H4 (cell line): ENCODE data around the gene PLSCR4. TPM values are rescaled to one million over a fixed set of nuclear protein-coding genes. Genes with fewer than 3 reads are reported as not detected.
"Not testable (repeated sequence)": the region's sequence is repeated elsewhere in the genome, so short reads cannot be mapped to it uniquely, and the experiment has no call there.

Experiments
- DNase-seq: peaks from one replicate; pipeline ENCODE4 v3.0.0-alpha.2; 2015; ENCODE audit warnings: low spot score
- total RNA-seq: library from RNA; depleted of rRNA; stranded (reverse); fragments of >200 nt; shearing (Covaris generic); gene quantifications from 2 replicates; pipeline ENCODE4 v1.2.3, GENCODE V29; 2014

PLSCR4 gene
- total RNA-seq, 1 experiment from 2014 or later, result 19.5 TPM

DNA sequence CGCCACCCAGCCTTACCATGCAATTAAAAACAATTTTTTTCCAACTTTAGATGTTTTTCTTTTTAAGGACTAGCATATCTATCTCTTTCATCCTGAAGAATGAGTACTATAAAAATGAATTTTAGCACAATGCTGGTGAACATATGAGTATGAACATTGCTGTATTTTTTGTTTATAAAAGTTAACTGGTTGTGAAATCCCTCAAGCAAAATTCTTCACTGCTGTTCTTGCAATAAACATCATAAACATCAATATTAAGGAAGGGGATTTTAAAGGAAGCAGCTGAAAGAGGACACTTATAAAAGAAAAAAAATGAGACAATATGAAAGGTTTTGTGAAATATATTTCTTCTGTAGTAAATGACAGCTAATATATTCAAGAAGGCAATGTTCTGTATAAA, 3.0 kb downstream of the PLSCR4 start:
- no peak for DNase-seq

DNA sequence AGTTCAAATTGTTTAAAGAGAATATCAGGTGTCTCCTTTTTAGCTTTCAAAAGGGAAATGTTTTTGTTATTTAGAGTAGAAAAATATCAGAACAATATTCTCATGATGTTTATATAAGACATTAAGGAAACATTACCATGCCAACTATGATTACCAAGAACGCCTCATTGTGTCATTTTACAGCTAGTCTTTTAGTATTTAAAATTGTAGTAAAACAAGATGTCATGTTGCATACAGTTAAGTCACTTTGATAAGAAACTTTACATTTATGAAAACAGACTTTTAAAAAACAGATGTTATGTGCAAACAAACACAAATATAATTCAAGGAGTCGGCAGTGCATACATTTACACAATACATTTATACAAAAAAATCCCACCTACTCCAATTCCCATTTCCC, 4.4 kb downstream of the PLSCR4 start:
- DNase-seq, result no peak

DNA sequence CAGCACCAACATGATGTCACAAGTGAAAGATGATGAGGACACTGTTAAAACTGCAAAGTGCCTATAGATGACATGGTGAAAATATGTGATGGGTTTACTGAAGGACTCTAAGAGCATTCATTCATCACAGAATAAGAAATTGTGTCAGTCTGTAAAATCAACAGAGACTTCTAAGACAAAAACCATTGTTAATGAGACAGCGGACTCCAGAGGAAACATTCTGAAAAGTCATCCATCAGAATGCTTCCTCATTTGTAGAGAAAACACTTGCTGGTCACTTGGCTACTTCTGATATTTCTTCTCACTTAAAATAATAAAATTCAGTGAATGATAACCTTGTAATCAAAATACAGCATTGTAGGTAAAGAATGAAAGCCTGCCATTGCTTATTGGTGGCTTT, 7.3 kb downstream of the PLSCR4 start:
- DNase-seq, result no peak

- no peak for DNase-seq
These were observed 9.2 kb downstream of the PLSCR4 start for GRCh38 chr3:146241523-146242240.

- DNase-seq, result no peak
These were observed 17.4 kb downstream of the PLSCR4 start for GRCh38 chr3:146233487-146233886.

DNA sequence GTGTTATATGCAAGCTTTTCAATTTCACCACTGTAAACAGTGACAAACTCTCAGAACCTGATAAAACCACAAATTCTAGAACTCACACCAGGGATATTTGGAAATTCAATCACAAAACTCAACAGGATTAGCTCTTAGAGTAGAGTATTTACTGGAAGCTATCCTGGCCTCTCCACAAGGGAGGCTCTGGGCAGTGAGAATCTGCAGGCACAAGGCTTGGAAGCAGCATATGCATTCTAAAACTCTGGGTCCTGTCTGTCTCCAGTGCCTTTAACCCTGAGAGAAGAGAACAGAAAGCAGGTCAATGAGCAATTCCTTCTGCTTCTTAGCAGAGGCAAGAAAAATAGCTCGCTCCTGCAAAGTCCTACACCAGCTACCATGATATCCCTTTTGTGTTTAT, 23.4 kb downstream of the PLSCR4 start:
- DNase-seq, result no peak

- DNase-seq, result no peak
These were observed 24.0 kb downstream of the PLSCR4 start for GRCh38 chr3:146226881-146227280.

DNA sequence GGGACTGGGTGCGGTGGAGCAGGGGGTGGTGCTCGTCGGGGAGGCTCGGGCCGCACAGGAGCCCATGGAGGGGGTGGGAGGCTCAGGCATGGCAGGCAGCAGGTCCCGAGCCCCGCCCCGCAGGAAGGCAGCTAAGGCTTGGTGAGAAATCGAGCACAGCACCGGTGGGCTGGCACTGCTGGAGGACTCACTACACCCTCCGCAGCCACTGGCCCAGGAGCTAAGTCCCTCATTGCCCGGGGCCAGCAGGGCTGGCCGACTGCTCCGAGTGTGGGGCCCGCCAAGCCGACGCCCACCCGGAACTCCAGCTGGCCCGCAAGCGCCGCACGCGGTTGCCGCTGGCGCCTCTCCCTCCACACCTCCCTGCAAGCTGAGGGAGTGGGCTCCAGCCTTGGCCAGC, 25.4 kb downstream of the PLSCR4 start:
- DNase-seq, result not testable (repeated sequence)

DNA sequence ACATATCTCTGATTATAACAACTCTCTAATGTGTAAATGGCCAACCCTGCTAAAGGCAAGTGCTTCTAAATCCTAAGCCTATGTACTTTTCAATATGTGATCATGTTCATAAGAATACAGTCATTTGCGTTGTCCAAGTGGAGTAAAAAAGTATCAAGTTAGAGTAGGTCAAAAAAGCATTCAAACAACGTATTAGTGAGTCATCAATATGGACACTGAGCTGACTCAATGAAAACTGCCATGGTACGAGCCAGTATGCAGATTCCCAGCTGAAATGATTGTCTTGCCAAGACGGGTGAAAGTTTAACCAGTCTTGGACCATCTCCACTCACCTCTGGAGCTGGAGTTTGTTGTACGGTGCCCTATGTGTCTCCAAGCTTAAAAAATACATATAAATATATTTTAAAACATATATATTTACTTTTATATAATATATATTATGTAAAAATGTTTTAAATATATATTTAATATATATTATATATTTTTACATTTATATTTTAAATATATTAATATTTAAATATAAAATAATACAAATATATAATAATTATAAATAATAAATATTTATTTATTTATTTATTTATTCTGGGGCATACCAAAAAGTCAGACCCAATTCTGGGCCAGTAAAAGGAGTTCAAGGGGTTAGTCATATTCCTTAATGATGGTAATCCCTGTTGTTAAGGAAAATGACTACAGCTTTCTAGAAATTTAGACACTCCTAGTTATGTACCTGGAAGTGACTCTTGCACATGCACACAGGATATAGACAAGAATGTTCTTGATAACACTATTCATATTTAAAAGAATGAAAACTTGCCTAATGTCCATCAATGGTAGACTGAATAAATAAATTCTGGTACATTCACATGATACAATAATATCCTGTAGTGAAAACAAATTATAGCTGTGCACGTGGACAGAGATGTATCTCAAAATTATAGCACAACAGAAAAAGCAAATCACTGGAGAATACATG, 27.2 kb downstream of the PLSCR4 start:
- no peak for DNase-seq

GRCh38 chr3:146222204-146223046, 28.5 kb downstream of the PLSCR4 start:
- peak; percentile 39 for DNase-seq

DNA sequence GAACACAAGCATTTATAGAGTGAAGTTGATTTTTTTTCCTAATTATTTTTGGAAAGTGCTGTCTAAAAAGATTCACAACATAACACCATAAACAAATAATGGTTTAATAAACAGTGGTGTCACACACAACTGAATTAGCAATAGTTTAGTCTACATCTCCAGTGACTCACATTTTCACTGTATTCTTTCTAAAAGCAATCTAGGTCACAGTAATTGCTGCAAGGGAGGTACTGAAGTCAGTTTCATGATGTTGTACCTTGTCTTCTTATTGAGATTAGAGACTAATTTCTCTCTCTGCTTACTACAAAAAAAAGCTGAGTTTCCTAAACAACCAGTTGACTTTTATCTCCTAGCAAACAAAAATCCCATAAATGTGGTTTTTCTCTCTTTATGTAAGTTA, 29.6 kb downstream of the PLSCR4 start:
- DNase-seq, result peak; percentile 64

DNA sequence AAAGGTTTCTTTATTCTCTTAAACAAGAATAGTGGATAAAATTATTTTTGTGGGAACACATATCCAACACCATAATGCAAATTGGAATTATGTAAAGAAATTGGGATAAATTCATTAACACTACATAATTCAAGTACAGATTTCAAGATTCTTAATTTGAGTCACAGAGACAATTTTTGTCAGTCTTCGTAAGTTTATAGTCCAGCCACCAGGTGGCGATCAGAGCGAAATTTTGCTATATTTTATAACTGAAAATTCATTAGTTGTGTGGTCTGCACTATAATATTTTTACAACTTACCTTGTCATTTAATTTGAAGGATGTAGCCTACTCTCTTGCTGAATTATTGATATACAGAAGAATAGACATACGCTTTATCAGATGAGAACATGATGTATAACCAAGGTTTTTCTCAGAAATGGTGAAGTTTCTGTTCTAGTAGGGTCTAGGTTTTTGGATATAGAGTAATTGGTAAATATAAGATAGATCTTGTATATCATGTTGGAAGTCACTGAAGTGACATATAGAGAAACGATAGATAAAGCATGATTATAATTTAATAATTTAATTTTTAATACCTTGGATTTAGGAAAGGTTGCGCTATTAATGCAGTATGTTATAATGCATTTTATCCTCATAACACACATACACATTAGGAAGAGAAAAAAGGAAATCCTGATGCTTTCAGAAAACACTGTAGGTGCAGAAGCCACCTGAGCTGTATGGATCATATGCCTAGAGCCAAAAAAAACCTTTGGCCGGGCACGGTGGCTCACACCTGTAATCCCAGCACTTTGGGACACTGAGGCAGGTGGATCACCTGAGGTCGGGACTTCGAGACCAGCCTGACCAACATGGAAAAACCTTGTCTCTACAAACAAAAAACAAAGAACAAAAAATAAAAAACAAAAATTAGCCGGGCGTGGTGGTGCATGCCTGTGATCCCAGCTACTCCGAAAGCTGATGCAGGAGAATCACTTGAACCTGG, 31.7 kb downstream of the PLSCR4 start:
- DNase-seq, result no peak

DNA sequence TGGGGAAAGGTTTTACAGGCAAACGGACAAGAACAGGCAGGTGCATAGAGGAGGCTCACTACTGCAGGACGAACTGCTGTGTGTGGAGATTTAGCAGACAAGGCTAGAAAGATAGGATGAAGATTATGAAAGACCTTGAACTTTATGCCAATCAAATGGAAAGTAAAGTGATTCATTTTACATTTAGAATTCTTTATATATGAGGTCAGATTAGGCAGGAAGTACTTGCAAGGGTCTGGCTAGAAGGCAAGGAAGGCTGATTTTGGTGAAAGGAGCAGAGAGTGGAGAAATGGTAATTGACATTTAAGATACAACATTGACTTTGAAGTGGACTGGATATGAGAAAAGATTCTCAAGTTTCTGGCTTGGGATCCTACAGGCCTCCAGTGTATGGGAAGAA, 33.6 kb downstream of the PLSCR4 start:
- no peak for DNase-seq

DNA sequence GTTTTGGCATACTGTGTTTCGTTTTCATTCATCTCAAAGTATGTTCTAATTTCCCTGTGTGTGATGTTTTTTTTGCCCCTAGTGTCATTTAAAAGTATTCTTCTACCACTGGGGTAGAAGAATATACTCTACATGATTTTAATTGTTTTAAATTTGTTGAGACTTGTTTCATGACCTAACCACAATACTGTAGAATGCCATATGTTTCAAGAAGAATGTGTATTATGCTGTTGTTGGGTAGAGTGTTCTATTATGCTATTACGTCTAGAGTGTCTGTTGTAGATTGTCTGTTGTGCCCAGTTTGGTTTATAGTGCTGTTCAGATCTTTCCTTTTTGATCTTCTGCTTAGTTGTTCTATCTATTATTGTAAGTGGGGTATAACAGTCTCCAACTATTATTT, 36.4 kb downstream of the PLSCR4 start:
- no peak for DNase-seq

- DNase-seq, result no peak
These were observed 41.5 kb downstream of the PLSCR4 start for GRCh38 chr3:146209371-146209770.

DNA sequence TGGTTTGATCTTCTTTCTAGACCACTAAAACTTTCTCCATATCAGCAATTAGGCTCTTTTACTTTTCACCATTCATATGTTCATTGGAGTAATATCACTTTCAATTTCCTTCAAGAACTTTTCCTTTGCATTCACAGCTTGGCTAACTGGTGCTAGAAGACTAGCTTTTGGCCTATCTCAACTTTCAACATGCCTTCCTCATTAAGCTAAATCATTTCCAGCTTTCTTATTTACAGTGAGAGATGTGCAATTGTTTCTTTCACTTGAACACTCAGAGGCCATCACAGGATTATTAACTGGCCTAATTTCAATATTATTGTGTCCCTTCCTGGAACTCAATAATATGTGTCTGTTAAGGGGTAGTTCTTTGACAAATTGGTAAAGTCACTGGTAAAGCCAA, 47.1 kb downstream of the PLSCR4 start:
- DNase-seq, result no peak

DNA sequence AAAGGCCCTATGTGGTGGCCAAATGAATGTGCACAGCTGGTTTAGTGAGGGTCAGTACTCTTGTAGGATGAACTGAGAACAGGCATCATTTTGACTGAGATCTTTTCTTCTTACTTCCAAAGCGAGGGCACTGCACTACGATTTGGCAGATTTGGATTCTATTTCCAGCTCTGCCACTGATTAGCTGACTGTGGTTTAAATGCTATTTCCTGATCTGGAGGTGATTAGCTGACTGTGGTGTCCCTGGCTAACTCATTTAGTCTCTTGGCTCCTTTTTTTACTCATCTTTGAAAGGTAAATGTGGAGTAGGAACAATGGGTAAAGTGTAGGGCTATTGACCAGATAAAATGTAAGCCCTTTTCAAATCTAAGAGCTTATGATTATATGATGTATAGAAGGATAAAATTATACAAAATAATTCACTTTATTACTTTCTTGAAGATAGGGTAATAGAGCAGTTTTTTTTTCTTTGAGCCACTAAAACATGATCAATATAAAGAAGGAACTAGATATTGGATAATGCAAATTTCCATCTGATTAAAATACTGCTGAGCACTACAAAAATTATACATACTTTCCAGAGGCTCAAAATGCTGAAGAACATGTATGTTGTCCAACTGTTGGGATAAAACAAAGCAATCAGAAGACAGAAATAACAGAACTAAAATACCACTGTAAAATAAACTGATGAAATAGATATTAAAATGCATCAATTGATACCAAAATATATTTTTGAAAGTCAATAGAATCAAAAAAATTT, 50.3 kb downstream of the PLSCR4 start:
- DNase-seq, result no peak

GRCh38 chr3:146199762-146200161, 51.1 kb downstream of the PLSCR4 start:
- no peak for DNase-seq

GRCh38 chr3:146196789-146197188, 54.1 kb downstream of the PLSCR4 start:
- DNase-seq, result no peak

DNA sequence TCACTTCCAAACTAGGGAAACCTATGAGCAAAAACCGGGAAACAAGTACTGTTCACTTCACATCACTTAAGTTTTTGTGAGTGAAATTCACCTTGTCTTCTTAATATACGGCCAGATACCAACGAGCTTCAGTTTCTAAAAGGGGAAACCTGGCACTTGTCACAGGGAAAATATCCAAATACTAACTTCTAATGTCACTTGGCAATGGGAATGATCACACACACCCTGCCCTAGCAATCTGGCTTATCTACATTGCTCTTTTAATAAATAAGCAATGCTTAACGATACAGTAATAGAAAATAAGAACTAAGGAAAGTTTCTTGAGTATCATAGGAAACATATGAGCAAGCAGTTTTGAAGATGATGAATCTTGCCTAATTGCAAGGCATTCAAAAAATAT, 55.3 kb downstream of the PLSCR4 start:
- no peak for DNase-seq
